Mucosa of descending colon (tissue), 3 donors: ENCODE results near the gene DDX24. TPM values are rescaled to one million over a fixed set of nuclear protein-coding genes. Genes with fewer than 3 reads are reported as not detected.

Experiments used
- ATAC-seq: fragments of 200-7000 bp; cut with Tn5 transposase; one replicate; pipeline ENCODE4 v1.9.1; 2020; ENCODE audit warnings: mild to moderate bottlenecking, moderate library complexity
- DNase-seq, 3 donors: peaks; one replicate each; pipeline ENCODE4 v3.0.0-alpha.2; 2020
- H3K36me3 ChIP-seq: fragments of 200-600 bp; one replicate; pipeline ENCODE4 v1.8.0; 2021; ENCODE audit warnings: low read depth, mild to moderate bottlenecking
- H3K4me1 ChIP-seq: fragments of 200-600 bp; one replicate; pipeline ENCODE4 v1.8.0; 2021; ENCODE audit warnings: low read depth, mild to moderate bottlenecking
- H3K4me3 ChIP-seq: fragments of 200-600 bp; one replicate; pipeline ENCODE4 v1.8.0; 2021; ENCODE audit warnings: mild to moderate bottlenecking
- H3K9me3 ChIP-seq: fragments of 200-600 bp; one replicate; pipeline ENCODE4 v1.8.0; 2021; ENCODE audit warnings: mild to moderate bottlenecking
- CTCF ChIP-seq: fragments of 200-600 bp; IDR thresholded peaks from one replicate; pipeline ENCODE4 v1.8.0; 2022; ENCODE audit warnings: antibody characterized with exemption, mild to moderate bottlenecking
- intact Hi-C, 2 donors: fragments of 100-400 bp; cut with DNase I in 1 of 2; cut with micrococcal nuclease in 1 of 2; formaldehyde crosslinking; loops; one replicate each; pipeline versions ENCODE4 v1.11.0 to v1.11.1; 2022; cut with DNase I, micrococcal nuclease
- total RNA-seq, 3 donors: library from RNA; stranded (reverse); fragmentation: NEBNext Ultra II Directional in 2 of 3; extraction: Animal tissue kit (Norgen Biotek cat#: 25700) in 2 of 3; gene quantifications; one replicate each; pipeline versions ENCODE4 v1.2.1 to v1.2.4, GENCODE V29; 2021 to 2023
- donor health status: DM: no; HTN: no; CAD: no; lungs with moderate emphysema.
- donor health status: DM: no; HTN: no; CAD: no.
- donor health status: DM: no; HTN: yes; CAD: no.

DDX24 gene
- total RNA-seq, 3 donors from 2014 or later = 90.6 to 197 (median 107) TPM

- no peak for TF ChIP-seq CTCF
- intact Hi-C loops = no loop called here
- H3K4me3 ChIP-seq = no peak overlapping the region
- H3K9me3 ChIP-seq = no peaks in the 10 kb centered on the region
- H3K4me1 ChIP-seq = peaks cover 25% of the 10 kb centered on the region
- no peaks in the 10 kb centered on the region for H3K36me3 ChIP-seq
- no peak for DNase-seq
- ATAC-seq = no peak
Observed at GRCh38 chr14:94113908-94114588, 33.0 kb upstream of the DDX24 start.

GRCh38 chr14:94113490-94113889, 32.5 kb upstream of the DDX24 start:
- DNase-seq (peak; percentile 70 to 80 (median 79)), ATAC-seq (peak; percentile 37)
- H3K9me3 ChIP-seq = no peaks in the 10 kb centered on the region
- no peak for TF ChIP-seq CTCF
- H3K4me3 ChIP-seq = no peak overlapping the region
- peaks cover 25% of the 10 kb centered on the region for H3K4me1 ChIP-seq
- intact Hi-C loops = no loop called here
- H3K36me3 ChIP-seq = no peaks in the 10 kb centered on the region

- Histone ChIP-seq H3K9me3 (no peaks in the 10 kb centered on the region), H3K4me3 (no peak overlapping the region), H3K4me1 (peaks cover 25% of the 10 kb centered on the region), H3K36me3 (no peaks in the 10 kb centered on the region)
- ATAC-seq (peak; percentile 30), DNase-seq (no peak)
- no peak for TF ChIP-seq CTCF
- intact Hi-C loops = no loop called here
Observed at GRCh38 chr14:94113073-94113472, 32.1 kb upstream of the DDX24 start.

- DNase-seq = peak in 2 of 3 donors; percentile 53 to 62
- H3K36me3 ChIP-seq = no peaks in the 10 kb centered on the region
- no peak for TF ChIP-seq CTCF
- no peak overlapping the region for H3K4me3 ChIP-seq
- peak; percentile 27 for ATAC-seq
- intact Hi-C loops = no loop called here
- H3K9me3 ChIP-seq = no peaks in the 10 kb centered on the region
- H3K4me1 ChIP-seq = peaks cover 25% of the 10 kb centered on the region
Observed at GRCh38 chr14:94112513-94113063, 31.6 kb upstream of the DDX24 start.

GRCh38 chr14:94111276-94112095, 30.5 kb upstream of the DDX24 start:
- no peak for TF ChIP-seq CTCF
- Histone ChIP-seq H3K36me3 (no peaks in the 10 kb centered on the region), H3K4me1 (peaks cover 25% of the 10 kb centered on the region), H3K9me3 (no peaks in the 10 kb centered on the region), H3K4me3 (no peak overlapping the region)
- intact Hi-C loops = loop anchor here in 1 of 2 donors (2.0 kb wide), 1 partner anchor 31 kb away; the partner anchor contains the start of genes DDX24 and IFI27L1
- DNase-seq = peak in 1 of 3 donors; percentile 40
- peak; percentile 2 for ATAC-seq
